HK-2 (cell line): Measurements from ENCODE around the gene SMIM1.
"Not testable (repeated sequence)": the region's sequence is repeated elsewhere in the genome, so short reads cannot be mapped to it uniquely, and the experiment has no call there.

Experiments used
- DNase-seq: peaks from one replicate; pipeline ENCODE4 v3.0.0-alpha.2; 2018; ENCODE audit not compliant: unreplicated experiment

Gene SMIM1

DNA sequence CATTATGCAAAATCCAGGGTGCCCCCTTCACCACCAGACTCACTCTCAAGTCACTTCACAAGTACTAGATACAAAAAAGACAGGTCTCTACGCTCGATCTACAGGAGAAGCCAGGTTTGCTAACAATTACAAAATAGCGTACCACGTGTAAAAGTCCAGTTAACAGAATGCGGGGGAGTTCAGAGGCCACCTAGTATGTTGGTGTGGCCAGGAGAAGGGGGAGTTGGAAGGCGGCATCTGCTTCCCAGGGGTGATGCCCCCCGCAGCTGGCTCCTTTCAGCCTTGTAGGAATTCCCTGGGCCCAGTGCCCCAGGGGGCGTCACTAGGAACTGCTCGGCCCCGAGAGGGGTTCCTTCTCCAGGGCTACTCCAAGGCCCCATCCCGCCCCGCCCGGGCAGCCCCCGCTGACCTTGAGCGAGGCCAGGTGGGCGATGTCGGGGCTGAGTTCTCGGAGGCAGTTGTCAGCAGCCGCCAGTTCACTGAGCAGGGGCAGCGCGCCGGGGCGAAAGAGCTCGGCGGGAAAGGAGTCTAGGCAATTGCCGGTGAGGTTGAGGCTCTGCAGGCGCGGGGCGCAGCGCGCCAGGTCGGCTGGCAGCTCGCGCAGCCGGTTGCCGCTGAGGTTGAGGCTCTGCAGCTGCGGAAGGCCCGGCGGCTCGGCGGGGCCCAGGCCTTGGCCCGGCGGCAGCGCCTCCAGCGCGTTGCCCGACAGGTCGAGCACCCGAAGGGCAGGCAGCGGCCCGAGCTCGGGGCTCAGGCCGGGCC, 23.1 kb downstream of the SMIM1 start:
- DNase-seq: peak; percentile 19

DNA sequence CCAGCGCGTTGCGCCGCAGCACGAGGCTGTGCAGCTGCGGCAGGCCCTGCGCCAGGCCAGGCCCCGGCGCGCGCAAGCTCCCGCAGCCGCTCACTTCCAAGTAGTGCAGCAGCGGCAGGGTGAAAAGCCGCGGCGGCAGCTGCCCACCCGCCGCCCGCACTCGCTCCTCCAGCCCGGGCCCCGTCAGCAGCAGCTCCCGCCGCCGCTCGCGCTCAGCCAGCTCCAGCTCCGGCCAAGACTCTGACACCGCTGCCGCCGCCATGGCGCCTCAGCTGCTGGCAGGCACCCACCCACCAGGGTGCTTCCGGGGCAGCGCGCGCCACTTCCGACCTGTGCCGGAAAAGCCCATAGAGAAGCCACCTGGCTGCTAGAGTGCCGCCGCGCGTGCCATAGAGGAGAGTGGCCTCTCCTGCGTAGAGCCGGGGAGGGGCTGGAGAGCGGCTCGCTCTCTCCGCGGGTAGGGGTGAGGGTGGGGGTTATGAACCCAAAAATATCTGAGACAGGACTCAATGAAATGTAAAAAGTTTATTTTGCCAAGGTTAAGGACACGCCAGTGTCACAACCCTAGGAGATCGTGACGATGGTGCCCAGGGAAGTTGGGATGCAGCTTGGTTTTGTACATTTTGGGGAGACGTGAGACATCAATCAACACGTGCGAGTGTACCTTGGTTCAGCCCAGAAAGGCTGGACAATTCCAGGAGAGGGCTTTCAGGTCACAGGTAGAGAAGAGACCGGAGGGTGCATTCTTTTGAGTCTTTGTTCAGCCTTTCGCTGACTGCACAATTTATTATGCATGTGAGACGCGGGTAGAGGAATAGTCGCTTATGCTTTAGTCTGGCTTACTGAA, 23.9 kb downstream of the SMIM1 start, which contains the start of gene LRRC47:
Gene LRRC47, minus strand, starts transcription at position 284 of the 847 bp plus-strand sequence. Its CDS starts 22 bp downstream, at position 262.
- DNase-seq: peak; percentile 94

DNA sequence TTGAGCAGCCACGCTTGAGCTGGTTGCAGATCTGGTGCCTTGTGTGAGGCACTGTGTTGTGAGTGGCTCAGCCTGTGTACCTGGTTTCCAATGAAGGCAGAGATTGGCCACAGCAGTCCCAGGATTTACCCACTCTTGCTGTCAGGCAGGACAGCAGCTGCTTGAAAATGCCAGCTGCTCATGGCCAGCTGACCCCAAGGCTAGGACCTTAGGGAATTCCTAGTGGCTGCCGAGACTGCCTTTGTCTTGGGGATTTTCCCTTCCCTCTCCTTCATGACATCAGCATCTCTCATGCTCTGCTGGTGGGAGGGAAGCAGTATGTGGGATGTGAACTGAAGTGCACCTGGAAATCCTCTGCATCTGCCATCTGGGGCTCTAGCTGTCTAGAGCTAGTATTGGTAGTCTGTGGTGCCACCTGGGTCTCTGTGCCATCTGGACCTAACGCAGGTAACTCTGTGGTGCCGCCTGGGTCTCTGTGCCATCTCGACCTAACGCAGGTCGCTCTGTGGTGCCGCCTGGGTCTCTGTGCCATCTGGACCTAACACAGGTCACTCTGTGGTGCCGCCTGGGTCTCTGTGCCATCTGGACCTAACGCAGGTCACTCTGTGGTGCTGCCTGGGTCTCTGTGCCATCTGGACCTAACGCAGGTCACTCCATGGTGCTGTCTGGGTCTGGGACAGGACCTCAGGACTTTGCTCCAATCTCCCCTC, 27.6 kb downstream of the SMIM1 start:
- DNase-seq: no peak

DNA sequence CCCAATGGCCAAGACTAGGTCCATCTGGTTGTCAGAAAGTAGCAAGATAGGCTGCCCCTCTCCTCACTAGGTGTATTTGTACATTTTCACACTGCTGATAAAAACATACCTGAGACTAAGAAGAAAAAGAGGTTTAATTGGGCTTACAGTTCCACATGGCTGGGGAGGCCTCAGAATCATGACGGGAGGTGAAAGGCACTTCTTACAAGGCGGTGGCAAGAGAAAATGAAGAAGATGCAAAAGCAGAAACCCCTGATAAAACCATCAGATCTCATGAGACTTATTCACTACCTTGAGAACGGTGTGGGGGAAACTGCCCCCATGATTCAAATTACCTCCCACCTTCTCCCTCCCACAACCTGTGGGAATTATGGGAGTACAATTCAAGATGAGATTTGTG, 28.2 kb downstream of the SMIM1 start:
- DNase-seq: not testable (repeated sequence)

DNA sequence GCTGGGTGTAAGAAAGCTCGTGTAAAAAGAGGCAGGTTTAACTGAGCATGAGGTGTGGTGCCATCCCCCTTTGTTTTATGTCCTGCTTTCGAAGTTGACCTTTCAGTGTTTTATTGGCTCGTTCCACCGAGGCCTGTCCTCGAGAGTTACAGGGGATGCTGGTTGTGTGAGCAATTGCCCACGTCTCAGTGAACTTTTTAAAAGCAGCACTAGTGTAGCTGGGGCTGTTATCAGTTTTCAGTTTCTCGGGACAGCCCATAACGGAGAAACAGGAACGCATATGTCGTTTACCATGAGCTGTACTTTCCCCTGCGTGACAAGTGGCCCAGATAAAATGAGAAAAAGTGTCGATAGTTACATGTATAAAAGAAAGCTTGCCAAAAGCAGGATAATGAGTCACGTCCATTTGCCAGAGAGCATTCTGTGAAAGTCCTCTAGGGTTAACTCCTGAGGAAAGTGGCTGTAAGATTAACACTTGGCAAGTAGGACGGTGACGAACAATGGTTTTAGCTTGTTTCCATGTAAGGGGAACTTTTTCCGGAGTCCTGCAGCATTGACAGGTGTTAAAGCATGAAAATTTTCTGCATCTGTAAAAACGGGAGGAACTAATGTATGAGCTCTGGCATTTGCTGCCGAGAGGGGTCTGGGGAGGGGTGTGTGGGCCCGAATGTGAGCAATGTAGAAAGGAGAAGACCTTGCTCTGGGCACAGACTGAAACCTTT, 31.5 kb downstream of the SMIM1 start:
- no peak for DNase-seq

DNA sequence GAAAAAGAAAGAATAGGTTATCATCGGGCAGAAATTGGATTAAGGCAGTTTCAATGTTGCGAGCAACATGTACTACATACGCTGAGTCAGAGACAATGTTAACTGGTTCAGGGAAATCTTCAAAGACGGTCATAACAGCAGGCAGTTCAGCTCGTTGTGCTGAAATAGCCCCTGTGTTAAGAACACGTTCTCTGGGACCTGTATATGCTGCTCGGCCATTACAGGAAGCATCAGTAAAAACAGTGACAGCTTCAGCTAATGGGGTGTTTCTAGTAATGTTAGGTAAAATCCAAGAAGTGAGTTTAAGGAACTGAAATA, 32.0 kb downstream of the SMIM1 start:
- not testable (repeated sequence) for DNase-seq

DNA sequence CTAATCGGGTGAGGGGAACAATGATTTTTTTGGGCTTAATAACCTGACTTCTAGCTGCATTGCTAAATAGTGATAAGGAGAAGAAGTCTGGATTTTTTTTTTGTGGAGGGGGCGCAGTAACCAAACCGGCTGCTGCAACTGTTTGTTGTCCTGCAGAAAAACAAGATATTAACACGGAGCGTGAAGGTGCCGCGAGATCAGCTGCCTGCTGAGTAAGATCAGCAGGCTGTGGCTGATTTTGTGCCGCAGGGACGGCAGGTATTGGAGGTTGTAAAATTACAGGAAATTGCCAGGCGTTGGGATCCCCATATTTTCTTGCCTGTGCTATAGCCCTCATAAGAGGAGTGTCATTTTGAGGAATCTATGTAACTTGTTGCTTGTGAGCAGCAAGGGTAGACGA, 32.5 kb downstream of the SMIM1 start:
- no peak for DNase-seq

DNA sequence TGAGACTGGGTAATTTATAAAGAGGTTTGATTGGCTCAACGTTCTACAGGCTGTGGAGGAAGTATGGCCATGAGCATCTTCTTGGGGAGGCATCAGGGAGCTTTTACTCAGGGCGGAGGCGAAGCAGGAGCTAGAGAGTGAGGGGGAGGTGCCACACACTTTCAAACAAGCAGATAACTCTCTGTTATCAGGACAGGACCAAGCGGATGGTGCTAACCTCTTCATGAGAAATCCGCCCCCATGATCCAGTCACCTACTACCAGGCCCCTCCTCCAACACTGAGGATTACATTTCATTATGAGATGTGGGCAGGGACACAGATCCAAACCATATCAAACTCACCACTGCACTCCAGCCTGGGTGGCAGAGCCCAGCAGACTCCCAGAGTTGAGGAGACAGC, 35.2 kb downstream of the SMIM1 start:
- DNase-seq: no peak

DNA sequence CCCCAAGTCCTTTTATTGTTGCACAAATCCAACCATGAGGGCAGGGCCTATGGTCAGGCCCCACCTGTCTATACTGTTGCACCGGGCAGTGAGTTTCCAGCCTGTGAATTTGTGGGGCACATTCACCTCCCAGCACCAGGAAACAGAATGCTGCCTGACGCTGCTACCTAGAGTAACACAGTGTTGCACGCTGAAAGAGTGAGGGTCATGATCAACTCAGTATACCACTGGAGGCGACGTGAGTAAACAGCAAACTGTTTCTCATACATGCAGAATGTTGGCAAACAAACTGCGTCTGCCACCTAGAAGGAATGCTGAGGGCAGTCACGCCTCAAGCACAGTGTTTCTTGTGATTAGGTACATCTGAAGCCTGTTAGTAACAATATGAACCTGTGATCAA, 37.1 kb downstream of the SMIM1 start:
- no peak for DNase-seq

DNA sequence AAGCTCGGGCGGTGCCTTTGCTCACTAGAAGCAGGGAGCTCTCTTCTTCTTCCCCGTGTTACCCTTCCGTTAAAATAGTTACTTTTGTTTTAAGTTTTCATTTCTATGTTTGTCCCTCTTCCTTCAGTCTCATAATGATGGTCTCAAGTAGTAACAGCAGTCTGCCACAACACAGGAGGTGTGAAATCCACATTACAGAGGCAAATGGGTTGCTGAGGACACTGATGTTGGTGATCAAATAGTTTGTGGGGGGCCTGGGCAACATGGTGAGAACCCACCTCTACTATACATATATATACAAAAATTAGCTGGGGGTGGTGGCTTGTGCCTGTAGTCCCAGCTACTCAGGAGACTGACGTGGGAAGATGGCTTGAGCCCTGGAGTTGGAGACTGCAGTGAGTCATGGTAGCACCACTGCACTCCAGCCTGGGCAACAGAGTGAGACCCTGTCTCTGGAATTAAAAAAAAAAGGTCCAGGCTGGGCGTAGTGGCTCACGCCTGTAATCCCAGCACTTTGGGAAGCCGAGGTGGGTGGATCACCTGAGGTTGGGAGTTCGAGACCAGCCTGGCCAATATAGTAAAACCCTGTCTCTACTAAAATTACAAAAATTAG, 37.7 kb downstream of the SMIM1 start:
- DNase-seq: not testable (repeated sequence)

DNA sequence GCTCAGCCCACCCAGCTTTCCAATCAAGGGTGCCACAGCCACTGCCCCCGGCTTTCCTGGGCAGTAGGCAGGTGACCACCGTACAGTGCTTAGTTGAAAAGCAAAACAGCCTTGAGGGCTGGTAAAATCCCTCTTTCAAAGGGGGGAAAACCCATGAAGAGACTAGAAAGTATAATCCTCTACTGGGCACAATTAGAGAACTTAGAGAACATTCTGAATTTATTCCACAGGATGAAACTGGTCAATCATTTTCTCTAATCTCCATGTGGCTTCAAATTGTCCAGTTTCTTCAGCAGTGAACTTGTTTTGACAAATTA, 39.0 kb downstream of the SMIM1 start:
- DNase-seq: no peak

DNA sequence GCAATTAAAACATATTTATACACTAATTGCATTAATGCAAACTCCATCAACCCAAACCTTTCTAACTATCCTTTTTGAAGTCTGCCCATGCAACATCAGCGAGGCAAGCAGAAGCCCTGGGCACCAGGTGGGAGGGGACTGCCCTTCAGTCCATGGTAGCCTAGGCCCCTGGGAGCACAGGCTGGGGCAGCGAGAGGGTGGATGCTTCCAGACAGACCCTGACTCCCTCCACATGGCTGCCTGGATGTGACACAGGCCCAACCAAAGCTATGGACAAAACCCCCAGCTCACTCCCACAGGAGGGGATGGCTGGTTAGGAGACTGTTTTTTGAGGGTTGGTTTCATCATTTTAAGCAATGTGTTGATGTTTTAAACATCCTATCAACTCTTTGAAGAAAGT, 41.5 kb downstream of the SMIM1 start:
- DNase-seq: no peak

DNA sequence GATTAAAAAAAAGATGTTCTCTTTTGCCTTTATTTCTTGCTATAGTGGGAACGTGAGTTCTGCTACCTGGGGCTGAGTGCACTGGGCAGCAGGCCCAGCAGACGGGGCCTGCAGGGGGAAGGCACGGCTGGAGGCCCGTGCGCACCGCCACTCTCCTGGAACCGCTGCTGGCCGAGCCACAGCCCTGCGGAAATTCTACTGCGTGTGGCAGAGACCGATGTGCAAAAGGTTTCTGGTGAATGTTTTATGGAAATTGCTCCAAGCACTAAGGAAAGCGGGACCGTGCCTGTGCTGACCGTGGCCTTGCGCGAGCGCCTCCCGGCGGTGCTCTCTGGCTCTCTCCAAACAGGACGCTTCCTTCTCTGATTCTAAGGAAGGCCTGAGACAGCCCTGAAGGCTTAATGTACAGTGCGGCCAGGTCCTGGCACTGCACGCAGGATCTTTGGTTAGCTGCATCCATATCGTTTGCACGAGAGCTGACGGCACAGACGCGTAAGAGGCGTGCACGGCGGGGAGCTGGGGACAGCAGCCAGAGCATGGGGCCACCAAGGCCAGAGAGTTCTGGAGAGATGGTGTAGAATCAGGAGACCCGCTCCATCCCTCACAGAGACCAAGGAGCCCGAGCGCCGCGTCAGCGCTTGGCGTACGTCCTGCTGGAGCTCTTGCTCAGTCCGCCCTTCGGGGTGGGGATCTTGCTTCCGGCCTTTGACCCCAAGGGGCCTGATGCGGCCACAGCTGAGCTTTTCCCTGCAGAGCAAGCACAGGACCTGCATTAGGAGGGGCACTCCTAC, 42.4 kb downstream of the SMIM1 start:
- DNase-seq: no peak

DNA sequence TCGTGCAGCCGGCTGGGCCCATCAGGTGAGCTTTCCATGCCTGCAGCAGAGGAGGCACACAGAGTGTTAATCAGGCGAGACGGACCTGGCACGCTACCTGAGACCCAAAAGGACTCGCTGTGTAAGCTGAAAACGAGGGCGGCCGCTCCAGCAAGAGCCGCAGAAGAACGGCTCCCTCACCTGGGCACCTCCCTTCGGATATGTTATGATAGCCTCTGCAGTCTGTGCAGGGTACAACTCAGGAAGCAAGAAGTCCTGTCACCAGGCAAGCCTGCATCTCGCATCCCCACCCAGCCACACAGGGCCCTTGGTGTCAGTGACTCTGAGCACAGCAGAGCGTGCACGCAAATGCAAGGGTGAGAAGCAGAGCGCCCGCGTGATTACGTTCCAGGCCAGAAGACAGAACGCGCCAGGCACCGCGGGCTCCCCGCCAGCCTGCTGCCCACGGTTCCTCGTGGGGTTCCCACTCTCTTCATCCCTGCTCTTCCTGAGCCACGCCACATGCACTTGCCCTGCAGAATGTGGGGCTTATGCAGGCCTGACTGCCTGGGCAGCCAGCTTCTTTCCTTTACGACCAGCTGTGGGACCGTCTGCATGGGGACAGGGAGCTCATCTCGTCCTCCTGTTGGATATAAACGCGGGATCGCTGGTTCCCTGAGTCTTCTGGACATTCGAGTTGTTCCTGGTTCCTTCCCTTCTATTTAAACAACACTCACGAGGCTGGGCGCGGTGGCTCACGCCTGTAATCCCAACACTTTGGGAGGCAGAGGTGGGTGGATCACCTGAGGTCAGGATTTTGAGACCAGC, 44.0 kb downstream of the SMIM1 start:
- no peak for DNase-seq

DNA sequence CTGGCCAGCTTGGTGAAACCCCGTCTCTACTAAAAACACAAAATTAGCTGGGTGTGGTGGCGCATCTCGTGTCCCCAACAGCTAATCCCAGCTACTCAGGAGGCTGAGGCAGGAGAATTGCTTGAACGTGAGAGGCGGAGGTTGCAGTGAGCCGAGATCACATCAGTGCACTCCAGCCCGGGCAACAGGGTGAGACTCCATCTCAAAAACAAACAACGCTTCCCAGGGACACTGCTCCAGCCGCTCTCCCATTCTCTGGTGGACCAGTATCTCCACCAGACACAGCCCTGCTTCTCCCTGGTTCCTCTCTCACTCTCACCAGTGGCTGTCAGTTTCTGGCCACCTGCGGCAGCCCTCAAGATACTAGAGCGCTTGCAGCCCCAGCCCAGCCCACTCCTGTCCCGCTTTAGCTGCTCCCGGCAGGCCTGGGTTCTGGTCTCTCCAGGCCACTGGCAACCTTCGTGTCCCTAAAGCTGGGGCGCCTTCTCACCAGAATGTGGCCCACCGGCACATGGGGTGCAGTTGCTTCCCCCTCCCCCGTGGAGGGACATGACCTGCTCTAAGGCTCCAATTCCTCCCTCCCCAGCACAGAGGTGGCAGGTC, 44.7 kb downstream of the SMIM1 start:
- no peak for DNase-seq

DNA sequence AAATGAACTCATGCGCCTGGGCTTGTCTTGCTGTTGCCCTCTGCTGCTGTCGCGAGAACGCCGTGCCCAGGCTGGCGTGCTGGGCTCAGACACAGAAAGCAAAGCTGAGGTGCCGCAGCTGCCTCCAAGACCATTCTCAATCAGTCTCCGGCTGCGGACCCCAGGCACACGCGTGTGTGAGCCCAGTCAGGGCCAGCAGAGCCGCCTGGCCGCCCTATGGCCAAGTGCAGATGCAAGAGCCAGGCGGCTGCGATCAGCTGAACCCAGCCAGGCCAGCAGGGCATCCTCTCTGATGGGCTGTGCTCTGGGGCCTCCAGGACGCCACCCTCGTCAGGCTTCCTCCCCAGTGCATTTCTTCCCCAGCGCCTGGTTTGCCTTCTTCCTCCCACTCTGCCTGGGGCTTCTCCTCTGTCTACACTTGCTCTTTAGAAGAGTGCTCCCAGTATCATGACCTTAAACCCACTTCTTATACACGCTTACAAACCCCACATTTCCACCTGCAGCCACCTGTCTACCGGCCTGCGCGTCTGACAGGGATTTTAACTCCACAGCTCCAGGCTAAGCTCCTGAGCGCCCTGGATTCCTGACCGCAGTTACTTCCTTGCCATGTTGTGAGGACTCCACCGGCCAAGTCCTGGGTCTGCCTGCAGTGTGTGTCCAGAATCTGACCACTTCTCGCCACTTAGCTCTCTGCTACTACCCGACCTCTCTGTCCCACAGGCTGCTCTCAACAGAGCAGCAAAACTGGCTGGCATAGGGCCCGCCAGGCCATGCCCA, 45.5 kb downstream of the SMIM1 start:
- DNase-seq: no peak

DNA sequence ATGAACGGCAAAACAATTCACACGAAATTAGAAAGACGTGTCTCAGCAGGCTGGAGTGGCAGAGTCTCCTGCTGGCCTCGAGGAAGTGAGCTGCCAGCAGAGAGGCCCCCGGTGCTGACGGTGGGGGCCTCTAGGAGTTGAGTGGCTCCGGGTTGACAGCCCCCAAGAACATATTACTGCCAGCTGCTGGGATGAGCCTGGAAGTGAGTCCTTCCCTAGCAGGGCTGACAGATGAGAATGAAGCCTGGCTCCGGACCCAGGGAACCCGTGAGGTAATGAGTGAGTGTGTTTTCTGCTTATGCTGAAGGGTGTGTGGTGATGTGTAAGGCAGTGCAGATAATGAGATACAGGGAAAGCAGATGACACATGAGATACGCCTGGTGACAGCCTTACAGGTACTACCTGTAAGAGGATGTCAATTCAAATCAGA, 47.2 kb downstream of the SMIM1 start:
- no peak for DNase-seq

DNA sequence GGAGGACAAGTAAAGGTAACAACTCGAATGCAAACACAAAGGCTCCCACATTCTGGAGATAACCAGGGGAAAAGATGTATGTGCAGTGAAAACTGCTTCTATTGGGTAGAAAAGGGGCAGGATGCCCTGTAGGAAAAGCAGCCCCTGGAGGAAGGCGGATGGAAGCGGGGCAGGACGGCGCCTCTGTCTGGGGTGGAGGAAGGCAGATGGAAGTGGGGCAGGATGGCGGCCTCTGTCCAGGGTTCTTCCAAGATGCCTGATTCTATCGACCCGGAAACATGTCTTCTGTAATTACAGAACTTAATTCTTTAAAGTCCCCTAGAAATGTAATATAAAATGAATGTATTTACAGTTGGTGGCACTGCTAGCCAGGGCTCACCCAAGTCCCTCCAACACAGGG, 47.8 kb downstream of the SMIM1 start:
- no peak for DNase-seq

DNA sequence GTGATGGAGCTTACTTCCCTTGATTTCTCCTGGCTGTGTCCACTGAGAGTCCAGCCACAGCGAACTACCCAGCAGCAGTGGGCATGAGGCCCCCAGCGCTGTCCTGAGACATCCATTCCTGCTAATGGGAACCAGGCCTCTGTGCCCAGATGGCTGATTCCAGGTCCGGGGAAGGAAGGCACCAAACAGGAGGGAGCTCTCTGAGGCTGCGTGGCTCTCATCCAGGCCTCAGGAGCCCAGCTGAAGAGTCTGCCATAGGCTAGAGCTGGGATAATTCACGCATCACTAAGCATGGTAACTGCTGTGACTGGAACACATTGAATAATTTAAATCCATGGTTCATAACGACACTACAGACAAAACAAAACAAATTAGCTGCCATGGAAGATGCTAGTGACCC, 48.5 kb downstream of the SMIM1 start:
- DNase-seq: no peak
